ENCODE results near the gene CNOT6. TPM values are rescaled to one million over a fixed set of nuclear protein-coding genes. Genes with fewer than 3 reads are reported as not detected.

CNOT6 gene
- total RNA-seq, 4 donors from 2014 or later: 11.3 to 15.1 (median 13.2) TPM

- no peak for ATAC-seq (ENCODE audit: low FRiP score)
Observed at GRCh38 chr5:180621311-180621710, 127.1 kb downstream of the CNOT6 start.

DNA sequence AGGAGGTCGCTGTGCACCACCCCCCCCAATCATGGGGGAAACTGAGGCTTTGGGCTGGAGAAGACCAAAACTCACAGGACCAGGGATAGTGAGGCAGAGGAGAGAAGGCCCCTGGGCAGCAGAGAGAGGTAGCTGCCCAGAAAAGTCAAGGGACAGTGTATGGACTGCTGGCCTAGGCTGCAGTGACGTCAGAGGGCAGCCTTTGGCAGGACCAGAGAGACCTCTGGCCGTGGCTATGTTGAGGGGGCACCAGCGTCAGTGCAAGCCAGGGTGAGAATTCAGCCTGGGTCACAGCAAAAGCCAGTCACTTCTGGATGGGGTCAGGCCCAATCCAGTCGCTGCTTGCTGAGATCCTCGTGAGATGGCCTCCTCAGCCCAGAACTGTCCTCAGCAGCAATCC lies 128.7 kb downstream of the CNOT6 start:
- ATAC-seq (ENCODE audit: low FRiP score) (no peak), DNase-seq (ENCODE audit: low spot score) (no peak)
- TF ChIP-seq, protein P1, sequence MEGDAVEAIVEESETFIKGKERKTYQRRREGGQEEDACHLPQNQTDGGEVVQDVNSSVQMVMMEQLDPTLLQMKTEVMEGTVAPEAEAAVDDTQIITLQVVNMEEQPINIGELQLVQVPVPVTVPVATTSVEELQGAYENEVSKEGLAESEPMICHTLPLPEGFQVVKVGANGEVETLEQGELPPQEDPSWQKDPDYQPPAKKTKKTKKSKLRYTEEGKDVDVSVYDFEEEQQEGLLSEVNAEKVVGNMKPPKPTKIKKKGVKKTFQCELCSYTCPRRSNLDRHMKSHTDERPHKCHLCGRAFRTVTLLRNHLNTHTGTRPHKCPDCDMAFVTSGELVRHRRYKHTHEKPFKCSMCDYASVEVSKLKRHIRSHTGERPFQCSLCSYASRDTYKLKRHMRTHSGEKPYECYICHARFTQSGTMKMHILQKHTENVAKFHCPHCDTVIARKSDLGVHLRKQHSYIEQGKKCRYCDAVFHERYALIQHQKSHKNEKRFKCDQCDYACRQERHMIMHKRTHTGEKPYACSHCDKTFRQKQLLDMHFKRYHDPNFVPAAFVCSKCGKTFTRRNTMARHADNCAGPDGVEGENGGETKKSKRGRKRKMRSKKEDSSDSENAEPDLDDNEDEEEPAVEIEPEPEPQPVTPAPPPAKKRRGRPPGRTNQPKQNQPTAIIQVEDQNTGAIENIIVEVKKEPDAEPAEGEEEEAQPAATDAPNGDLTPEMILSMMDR (IDR thresholded peaks at IDR 0.05): no peak

More at GRCh38 chr5:180621311-180621710, 127.1 kb downstream of the CNOT6 start:
- TF ChIP-seq, protein P1 (IDR thresholded peaks at IDR 0.05): no peak
- no peak for DNase-seq (ENCODE audit: low spot score)

- DNase-seq (ENCODE audit: low spot score): no peak
Observed at GRCh38 chr5:180623411-180623834, 129.2 kb downstream of the CNOT6 start.

GRCh38 chr5:180623844-180624243 lies 129.7 kb downstream of the CNOT6 start:
- TF ChIP-seq, protein P1 (IDR thresholded peaks at IDR 0.05): no peak
- ATAC-seq (ENCODE audit: low FRiP score) (no peak), DNase-seq (ENCODE audit: low spot score) (no peak)

More at GRCh38 chr5:180623411-180623834, 129.2 kb downstream of the CNOT6 start:
- TF ChIP-seq, protein P1 (IDR thresholded peaks at IDR 0.05): no peak
- ATAC-seq (ENCODE audit: low FRiP score): no peak

DNA sequence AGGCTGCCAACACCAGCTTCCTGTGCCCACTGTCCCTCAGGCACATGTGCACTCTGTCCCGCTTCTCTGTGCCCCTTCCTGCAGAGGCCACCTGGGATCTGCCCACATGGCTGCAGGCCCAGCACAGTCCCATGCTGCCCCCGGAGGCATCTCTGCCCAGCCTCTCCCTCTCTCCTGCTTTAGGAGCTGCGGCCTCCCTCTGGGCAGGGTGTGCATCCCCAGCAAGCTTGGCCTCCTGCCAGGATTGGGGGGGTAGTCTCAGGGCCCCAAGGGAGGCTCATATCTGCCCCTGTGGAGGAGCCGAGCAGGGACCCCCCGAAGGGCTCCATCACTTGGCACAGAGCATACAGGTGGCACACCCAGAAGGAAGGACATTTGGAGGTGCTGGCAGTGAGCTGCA lies 130.4 kb downstream of the CNOT6 start:
- DNase-seq (ENCODE audit: low spot score): no peak
- TF ChIP-seq, protein P1 (IDR thresholded peaks at IDR 0.05): no peak
- no peak for ATAC-seq (ENCODE audit: low FRiP score)

DNA sequence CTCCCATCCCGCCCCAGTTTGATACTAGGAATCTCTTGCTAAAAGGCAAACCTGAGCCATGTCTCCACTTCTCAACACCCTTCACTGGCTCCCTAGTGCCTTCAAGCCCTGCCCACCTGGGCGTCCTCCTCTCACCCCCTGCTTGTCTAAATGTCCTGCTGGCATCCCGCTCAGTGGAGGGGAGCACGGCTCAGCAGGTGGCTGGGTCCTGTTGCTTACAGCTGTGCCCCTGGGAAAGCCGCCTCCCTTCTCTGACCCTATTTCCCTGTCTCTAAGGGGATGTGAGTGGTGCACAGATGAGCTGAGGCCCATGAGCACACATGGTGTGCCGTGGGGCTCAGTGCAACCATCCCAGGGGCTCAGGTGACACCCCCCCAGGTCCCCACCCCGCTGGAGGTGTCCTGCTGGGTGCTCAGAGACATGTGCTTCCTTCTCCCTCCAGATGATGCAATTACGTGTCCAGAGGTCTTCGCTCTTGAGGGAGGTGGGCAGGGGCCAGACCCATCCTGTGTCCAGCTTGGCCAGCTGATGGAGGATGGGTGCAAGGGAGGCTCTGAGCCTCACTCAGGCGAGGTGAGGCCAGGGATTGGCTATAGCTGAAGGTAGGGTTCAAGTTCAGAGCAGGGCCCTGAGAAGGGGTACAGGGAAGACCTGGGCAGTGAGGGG lies 131.1 kb downstream of the CNOT6 start:
- TF ChIP-seq, protein P1 (IDR thresholded peaks at IDR 0.05): no peak
- ATAC-seq (ENCODE audit: low FRiP score) (no peak), DNase-seq (ENCODE audit: low spot score) (no peak)
